ENCODE results near the gene NAP1L5. TPM values are rescaled to one million over a fixed set of nuclear protein-coding genes. Genes with fewer than 3 reads are reported as not detected.

Gene NAP1L5
- total RNA-seq, 1 experiment from 2014 or later = 13.8 TPM

- DNase-seq (ENCODE audit: low read depth) = peak; percentile 51
Measured at GRCh38 chr4:88660446-88661294, 37.0 kb downstream of the NAP1L5 start.

- no peak for DNase-seq (ENCODE audit: low read depth)
Measured at GRCh38 chr4:88659890-88660208, 37.8 kb downstream of the NAP1L5 start.

- peak; percentile 76 for DNase-seq (ENCODE audit: low read depth)
Measured at GRCh38 chr4:88659055-88659889, 38.4 kb downstream of the NAP1L5 start.

GRCh38 chr4:88655226-88655625 is 42.4 kb downstream of the NAP1L5 start:
- no peak for DNase-seq (ENCODE audit: low read depth)

- DNase-seq (ENCODE audit: low read depth) = no peak
Measured at GRCh38 chr4:88653371-88653946, 44.2 kb downstream of the NAP1L5 start.

GRCh38 chr4:88649716-88650115 is 47.9 kb downstream of the NAP1L5 start:
- no peak for DNase-seq (ENCODE audit: low read depth)

GRCh38 chr4:88646528-88647280 is 50.9 kb downstream of the NAP1L5 start:
- no peak for DNase-seq (ENCODE audit: low read depth)

- DNase-seq (ENCODE audit: low read depth) = no peak
Measured at GRCh38 chr4:88645994-88646393, 51.6 kb downstream of the NAP1L5 start.

Other genes with a start within 250 kb of the NAP1L5 start
- gene HERC5, start 240.7 kb downstream of the NAP1L5 start, total RNA-seq (2014; rRNA removed; shearing (Covaris generic)) = 44.4 and 59.8 TPM in 2 replicates
- 70.0 and 107 TPM in 2 replicates for gene PYURF, start 174.1 kb downstream of the NAP1L5 start, total RNA-seq (2014; rRNA removed; shearing (Covaris generic))
- 5.1 and 8.6 TPM in 2 replicates for gene HERC3, start 105.3 kb downstream of the NAP1L5 start, total RNA-seq (2014; rRNA removed; shearing (Covaris generic))